Kidney epithelial cell (primary cell): Measurements from ENCODE around the gene MR1. TPM values are rescaled to one million over a fixed set of nuclear protein-coding genes. Genes with fewer than 3 reads are reported as not detected.

Experiments used
- DNase-seq: peaks from one replicate; pipeline ENCODE4 v3.0.0-alpha.2; 2010; ENCODE audit warnings: low read depth
- H3K27me3 ChIP-seq: 2 replicates; pipeline ENCODE4 v1.6.0; 2011; ENCODE audit warnings: low read length; ENCODE audit not compliant: control insufficient read depth, insufficient read depth
- H3K36me3 ChIP-seq: 2 replicates; pipeline ENCODE4 v1.5.1; 2011; ENCODE audit warnings: low read length; ENCODE audit not compliant: control insufficient read depth, insufficient read depth
- H3K4me3 ChIP-seq: 2 replicates; pipeline ENCODE4 v1.5.1; 2011; ENCODE audit warnings: low read depth, mild to moderate bottlenecking, control low read depth, low read length
- CTCF ChIP-seq: IDR thresholded peaks from 2 replicates; pipeline ENCODE4 v1.5.1; 2011; ENCODE audit warnings: mild to moderate bottlenecking, moderate library complexity, low read length, control low read depth, inconsistent platforms; ENCODE audit not compliant: insufficient read depth, poor library complexity, severe bottlenecking
- total RNA-seq: library from RNA; depleted of rRNA; stranded (reverse); fragments of >200 nt; gene quantifications from 2 replicates; pipeline ENCODE4 v1.2.3, GENCODE V29; 2015

Gene MR1
- total RNA-seq, 1 donor from 2014 or later: 2.5 TPM

GRCh38 chr1:181021811-181022434, 11.9 kb upstream of the MR1 start:
- no peak for DNase-seq
- Histone ChIP-seq H3K4me3 (peak overlapping the region; percentile 89), H3K36me3 (no peaks in the 10 kb centered on the region), H3K27me3 (peaks cover 2% of the 10 kb centered on the region)
- no peak for TF ChIP-seq CTCF

GRCh38 chr1:181023265-181024057, 10.3 kb upstream of the MR1 start:
- Histone ChIP-seq H3K27me3 (peaks cover 2% of the 10 kb centered on the region), H3K36me3 (no peaks in the 10 kb centered on the region), H3K4me3 (peak overlapping the region; percentile 23)
- no peak for TF ChIP-seq CTCF
- no peak for DNase-seq

GRCh38 chr1:181028196-181028595, 5.6 kb upstream of the MR1 start:
- Histone ChIP-seq H3K4me3 (no peak overlapping the region), H3K36me3 (no peaks in the 10 kb centered on the region), H3K27me3 (peaks cover 2% of the 10 kb centered on the region)
- DNase-seq: no peak
- no peak for TF ChIP-seq CTCF

- DNase-seq: no peak
- H3K27me3 ChIP-seq: peaks cover 2% of the 10 kb centered on the region
- no peak overlapping the region for H3K4me3 ChIP-seq
- no peak for TF ChIP-seq CTCF
- no peaks in the 10 kb centered on the region for H3K36me3 ChIP-seq
Measured at GRCh38 chr1:181028615-181029014, 5.2 kb upstream of the MR1 start.

- H3K4me3 ChIP-seq: no peak overlapping the region
- no peak for TF ChIP-seq CTCF
- DNase-seq: no peak
- H3K27me3 ChIP-seq: no peaks in the 10 kb centered on the region
- H3K36me3 ChIP-seq: no peaks in the 10 kb centered on the region
Measured at GRCh38 chr1:181032535-181032934, 1.2 kb upstream of the MR1 start.
